NB4 (cell line): ENCODE data around the gene NLRP3.

Source experiments
- POLR2A ChIP-seq: IDR thresholded peaks from 2 replicates; pipeline ENCODE4 v1.6.1; 2011; ENCODE audit warnings: mild to moderate bottlenecking; ENCODE audit not compliant: insufficient read length; ENCODE audit errors: extremely low read depth
- TF ChIP-seq, protein P1 (sequence below): IDR thresholded peaks from one replicate; pipeline ENCODE4 v1.5.1; 2012; ENCODE audit warnings: low read depth, low read length

DNA sequence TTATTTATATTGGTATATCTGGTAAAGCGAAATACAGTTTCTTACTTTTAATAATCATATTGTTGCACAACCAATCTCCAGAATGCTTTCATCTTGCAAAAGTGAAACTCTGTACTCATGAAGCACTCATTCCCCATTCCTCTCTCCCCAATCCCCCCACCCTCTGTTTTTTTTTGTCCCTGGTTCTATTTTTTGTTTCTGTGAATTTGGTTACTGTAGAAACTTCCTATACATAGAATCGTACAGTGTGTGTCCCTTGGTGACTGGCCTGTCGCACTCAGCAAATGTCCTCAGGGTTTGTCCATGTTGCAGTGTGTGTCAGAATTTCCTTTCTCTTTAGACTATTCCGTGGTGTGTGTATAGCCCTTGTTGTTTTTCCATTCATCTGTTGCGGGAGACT, 7.9 kb upstream of the NLRP3 start:
- no peak for TF ChIP-seq POLR2A
- TF ChIP-seq, protein P1, sequence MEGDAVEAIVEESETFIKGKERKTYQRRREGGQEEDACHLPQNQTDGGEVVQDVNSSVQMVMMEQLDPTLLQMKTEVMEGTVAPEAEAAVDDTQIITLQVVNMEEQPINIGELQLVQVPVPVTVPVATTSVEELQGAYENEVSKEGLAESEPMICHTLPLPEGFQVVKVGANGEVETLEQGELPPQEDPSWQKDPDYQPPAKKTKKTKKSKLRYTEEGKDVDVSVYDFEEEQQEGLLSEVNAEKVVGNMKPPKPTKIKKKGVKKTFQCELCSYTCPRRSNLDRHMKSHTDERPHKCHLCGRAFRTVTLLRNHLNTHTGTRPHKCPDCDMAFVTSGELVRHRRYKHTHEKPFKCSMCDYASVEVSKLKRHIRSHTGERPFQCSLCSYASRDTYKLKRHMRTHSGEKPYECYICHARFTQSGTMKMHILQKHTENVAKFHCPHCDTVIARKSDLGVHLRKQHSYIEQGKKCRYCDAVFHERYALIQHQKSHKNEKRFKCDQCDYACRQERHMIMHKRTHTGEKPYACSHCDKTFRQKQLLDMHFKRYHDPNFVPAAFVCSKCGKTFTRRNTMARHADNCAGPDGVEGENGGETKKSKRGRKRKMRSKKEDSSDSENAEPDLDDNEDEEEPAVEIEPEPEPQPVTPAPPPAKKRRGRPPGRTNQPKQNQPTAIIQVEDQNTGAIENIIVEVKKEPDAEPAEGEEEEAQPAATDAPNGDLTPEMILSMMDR: no peak
